Measurements from ENCODE around the gene TAF6. TPM values are rescaled to one million over a fixed set of nuclear protein-coding genes. Genes with fewer than 3 reads are reported as not detected.

TAF6 gene
- total RNA-seq, 1 donor from 2014 or later, result 63.7 TPM

DNA sequence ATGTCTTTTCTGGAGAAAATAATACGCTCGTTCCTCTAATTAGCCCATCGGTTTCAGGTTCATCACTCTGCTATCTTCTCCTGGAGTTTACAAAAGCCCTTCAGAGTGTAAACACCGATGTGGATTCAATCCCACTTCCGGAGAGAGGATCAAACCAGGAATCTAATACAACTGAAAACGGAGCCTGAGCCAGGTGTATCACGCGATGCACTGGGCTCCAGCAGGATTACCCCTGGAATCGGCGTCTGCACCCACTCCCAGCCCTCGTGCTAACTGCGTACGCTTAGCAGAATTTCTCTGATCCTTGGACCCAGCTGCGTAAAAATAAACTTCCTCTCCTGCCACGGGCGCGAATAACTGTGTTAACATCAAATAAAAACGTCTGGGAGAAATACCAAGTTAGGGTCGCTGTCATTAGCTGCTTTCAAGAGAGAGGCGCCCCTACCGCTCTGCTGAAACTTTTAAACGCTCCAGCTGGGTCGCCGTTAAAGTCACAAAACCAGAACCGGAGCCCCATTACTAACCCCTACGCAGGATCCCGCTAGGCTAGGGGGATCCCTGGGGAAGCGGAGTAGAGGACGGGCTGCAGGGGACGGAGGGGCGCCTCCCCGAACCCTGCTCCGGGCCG lies 38.1 kb downstream of the TAF6 start:
- peaks cover 31% of the 10 kb centered on the region for H3K4me1 Mint-ChIP-seq
- H3K27ac Mint-ChIP-seq, result peak overlapping the region; percentile 97
- H3K36me3 Mint-ChIP-seq, result peaks cover 22% of the 10 kb centered on the region
- TF ChIP-seq, protein P1, sequence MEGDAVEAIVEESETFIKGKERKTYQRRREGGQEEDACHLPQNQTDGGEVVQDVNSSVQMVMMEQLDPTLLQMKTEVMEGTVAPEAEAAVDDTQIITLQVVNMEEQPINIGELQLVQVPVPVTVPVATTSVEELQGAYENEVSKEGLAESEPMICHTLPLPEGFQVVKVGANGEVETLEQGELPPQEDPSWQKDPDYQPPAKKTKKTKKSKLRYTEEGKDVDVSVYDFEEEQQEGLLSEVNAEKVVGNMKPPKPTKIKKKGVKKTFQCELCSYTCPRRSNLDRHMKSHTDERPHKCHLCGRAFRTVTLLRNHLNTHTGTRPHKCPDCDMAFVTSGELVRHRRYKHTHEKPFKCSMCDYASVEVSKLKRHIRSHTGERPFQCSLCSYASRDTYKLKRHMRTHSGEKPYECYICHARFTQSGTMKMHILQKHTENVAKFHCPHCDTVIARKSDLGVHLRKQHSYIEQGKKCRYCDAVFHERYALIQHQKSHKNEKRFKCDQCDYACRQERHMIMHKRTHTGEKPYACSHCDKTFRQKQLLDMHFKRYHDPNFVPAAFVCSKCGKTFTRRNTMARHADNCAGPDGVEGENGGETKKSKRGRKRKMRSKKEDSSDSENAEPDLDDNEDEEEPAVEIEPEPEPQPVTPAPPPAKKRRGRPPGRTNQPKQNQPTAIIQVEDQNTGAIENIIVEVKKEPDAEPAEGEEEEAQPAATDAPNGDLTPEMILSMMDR (IDR thresholded peaks at IDR 0.05; ENCODE audit: unreplicated experiment), result no peak
- no peaks in the 10 kb centered on the region for H3K27me3 Mint-ChIP-seq (ENCODE audit: low read depth)
- no peak for DNase-seq (ENCODE audit: low spot score in 2 of 2, unreplicated experiment in 2 of 2)
- peak overlapping the region; percentile 96 for H3K4me3 Mint-ChIP-seq
- peaks cover 6% of the 10 kb centered on the region for H3K9me3 Mint-ChIP-seq

DNA sequence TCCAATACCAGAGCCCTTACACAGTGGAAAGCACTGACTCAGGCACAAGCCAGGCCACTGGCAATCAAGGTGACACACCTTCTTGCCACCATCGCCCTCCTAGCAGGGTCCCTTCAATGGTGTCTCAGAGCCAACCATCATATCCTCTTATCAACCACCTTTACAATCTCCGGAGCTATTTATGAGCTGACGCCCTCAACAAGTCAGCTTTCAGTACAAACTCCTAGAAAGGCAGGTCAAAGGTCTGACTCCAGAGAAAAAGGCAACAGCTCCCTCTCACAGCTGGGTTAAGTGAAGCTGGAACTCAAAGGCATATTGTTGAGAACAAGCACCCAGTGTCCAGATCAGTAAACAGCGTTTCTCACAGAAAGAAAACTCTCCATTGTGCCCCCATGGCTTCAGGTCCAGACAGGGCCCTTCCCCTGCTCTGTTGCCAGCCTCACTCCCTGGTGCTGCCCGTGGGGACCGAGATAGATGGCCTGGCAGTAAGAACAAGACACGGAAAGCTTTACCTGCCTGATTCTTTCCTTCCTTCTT lies 40.1 kb downstream of the TAF6 start:
- DNase-seq (ENCODE audit: low spot score in 2 of 2, unreplicated experiment in 2 of 2), result no peak
- H3K4me1 Mint-ChIP-seq, result peaks cover 31% of the 10 kb centered on the region
- TF ChIP-seq, protein P1 (IDR thresholded peaks at IDR 0.05; ENCODE audit: unreplicated experiment), result no peak
- peaks cover 18% of the 10 kb centered on the region for H3K9me3 Mint-ChIP-seq
- peaks cover 41% of the 10 kb centered on the region for H3K36me3 Mint-ChIP-seq
- H3K4me3 Mint-ChIP-seq, result peak overlapping the region; percentile 96
- no peaks in the 10 kb centered on the region for H3K27me3 Mint-ChIP-seq (ENCODE audit: low read depth)
- peak overlapping the region; percentile 10 for H3K27ac Mint-ChIP-seq

DNA sequence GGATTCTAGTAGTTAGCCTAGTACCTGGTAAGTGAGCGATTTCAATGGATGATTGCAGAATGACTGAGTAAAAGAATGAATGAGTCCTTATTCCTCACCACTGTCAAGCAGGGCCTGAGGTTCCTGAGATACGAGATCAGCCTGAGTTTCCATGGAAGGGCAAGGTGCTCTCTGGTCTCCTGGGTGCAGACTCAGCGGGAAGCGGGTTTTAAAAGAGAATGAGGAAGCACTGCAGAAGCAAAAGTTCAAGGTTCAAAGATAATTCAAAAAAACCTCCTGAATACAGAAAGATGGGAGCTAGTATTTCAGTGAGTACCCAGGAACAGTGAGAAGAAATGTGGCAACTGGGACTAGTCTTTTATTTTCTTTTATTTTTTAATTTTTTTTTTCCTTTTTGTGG lies 42.0 kb downstream of the TAF6 start:
- peaks cover 59% of the 10 kb centered on the region for H3K36me3 Mint-ChIP-seq
- H3K4me3 Mint-ChIP-seq, result peak overlapping the region; percentile 17
- DNase-seq (ENCODE audit: low spot score in 2 of 2, unreplicated experiment in 2 of 2), result no peak
- TF ChIP-seq, protein P1 (IDR thresholded peaks at IDR 0.05; ENCODE audit: unreplicated experiment), result no peak
- H3K4me1 Mint-ChIP-seq, result peaks cover 24% of the 10 kb centered on the region
- H3K27ac Mint-ChIP-seq, result no peak overlapping the region
- H3K9me3 Mint-ChIP-seq, result peaks cover 28% of the 10 kb centered on the region
- H3K27me3 Mint-ChIP-seq (ENCODE audit: low read depth), result no peaks in the 10 kb centered on the region

DNA sequence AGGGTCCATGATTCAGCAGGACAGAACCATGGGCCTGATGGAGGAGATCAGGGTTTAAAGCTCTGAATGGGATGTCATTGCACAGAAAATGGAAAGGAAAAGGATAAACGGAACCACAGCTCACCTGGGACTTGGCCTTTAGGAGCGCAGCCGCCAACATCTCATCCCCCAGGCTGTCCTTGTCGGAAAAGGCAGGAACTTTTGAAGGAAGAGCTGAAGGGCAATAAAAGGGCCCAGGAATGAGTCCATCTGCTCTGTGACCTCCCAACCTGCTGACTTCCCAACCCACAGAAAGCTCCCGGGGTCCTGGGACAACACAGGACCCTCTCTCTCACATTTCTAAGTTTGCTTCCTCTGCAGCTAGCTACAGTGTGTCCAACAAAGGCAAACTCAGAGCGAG lies 43.7 kb downstream of the TAF6 start:
- peaks cover 17% of the 10 kb centered on the region for H3K4me1 Mint-ChIP-seq
- H3K27ac Mint-ChIP-seq, result no peak overlapping the region
- H3K27me3 Mint-ChIP-seq (ENCODE audit: low read depth), result no peaks in the 10 kb centered on the region
- no peak for DNase-seq (ENCODE audit: low spot score in 2 of 2, unreplicated experiment in 2 of 2)
- TF ChIP-seq, protein P1 (IDR thresholded peaks at IDR 0.05; ENCODE audit: unreplicated experiment), result no peak
- peaks cover 77% of the 10 kb centered on the region for H3K36me3 Mint-ChIP-seq
- H3K4me3 Mint-ChIP-seq, result no peak overlapping the region
- peaks cover 45% of the 10 kb centered on the region for H3K9me3 Mint-ChIP-seq

DNA sequence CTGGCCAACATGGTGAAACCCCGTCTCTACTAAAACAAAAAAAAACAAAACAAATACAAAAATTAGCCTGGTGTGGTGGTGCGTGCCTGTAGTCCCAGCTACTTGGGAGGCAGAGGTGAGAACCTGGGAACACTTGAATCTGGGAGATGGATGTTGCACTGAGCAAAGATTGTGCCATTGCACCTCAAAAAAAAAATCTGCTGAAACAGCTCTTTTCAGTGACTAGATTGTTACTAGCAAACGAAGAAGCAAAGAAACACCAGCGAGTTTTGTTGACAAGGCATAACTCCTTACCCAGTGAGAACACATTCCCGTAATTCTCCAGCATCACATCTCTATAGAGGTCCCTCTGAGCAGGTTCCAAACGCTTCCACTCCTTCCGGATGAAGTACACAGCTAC lies 44.3 kb downstream of the TAF6 start:
- Mint-ChIP-seq H3K36me3 (peaks cover 83% of the 10 kb centered on the region), H3K9me3 (peaks cover 49% of the 10 kb centered on the region), H3K4me1 (peaks cover 12% of the 10 kb centered on the region), H3K4me3 (no peak overlapping the region), H3K27ac (no peak overlapping the region), H3K27me3 (ENCODE audit: low read depth) (no peaks in the 10 kb centered on the region)
- no peak for DNase-seq (ENCODE audit: low spot score in 2 of 2, unreplicated experiment in 2 of 2)
- TF ChIP-seq, protein P1 (IDR thresholded peaks at IDR 0.05; ENCODE audit: unreplicated experiment), result no peak
